NCI-H146 treated with DMSO at 0.1 percent for 48 hours (cell line): ENCODE results near the gene FOXJ1.
A peak's percentile ranks its signal among the peaks of the same experiment; 100 is the strongest.
"Not testable (repeated sequence)": the region's sequence is repeated elsewhere in the genome, so short reads cannot be mapped to it uniquely, and the experiment has no call there.

ENCODE experiments used
- DNase-seq: peaks from one replicate; lab custom pipeline; 2025; ENCODE audit not compliant: unreplicated experiment; lab: John Stamatoyannopoulos, UW

FOXJ1 gene

GRCh38 chr17:76141212-76142038, at the start of gene FOXJ1:
Gene FOXJ1 (minus strand): TSS chr17:76141245. CDS start chr17:76140395, 850 bp downstream.
- peak; percentile 90 for DNase-seq

- DNase-seq, result no peak
Measured at GRCh38 chr17:76189741-76190140, 48.7 kb upstream of the FOXJ1 start.

- DNase-seq, result no peak
Measured at GRCh38 chr17:76189247-76189646, 48.2 kb upstream of the FOXJ1 start.

GRCh38 chr17:76188213-76189016, 47.4 kb upstream of the FOXJ1 start:
- DNase-seq, result no peak

- DNase-seq, result not testable (repeated sequence)
Measured at GRCh38 chr17:76186774-76187173, 45.7 kb upstream of the FOXJ1 start.

- DNase-seq, result no peak
Measured at GRCh38 chr17:76184290-76184689, 43.2 kb upstream of the FOXJ1 start.

- peak; percentile 58 for DNase-seq
Measured at GRCh38 chr17:76182016-76182764, 41.1 kb upstream of the FOXJ1 start.

GRCh38 chr17:76179496-76180467, 38.7 kb upstream of the FOXJ1 start:
- no peak for DNase-seq

- no peak for DNase-seq
Measured at GRCh38 chr17:76178124-76178523, 37.1 kb upstream of the FOXJ1 start.

GRCh38 chr17:76176701-76177574, 35.9 kb upstream of the FOXJ1 start:
- no peak for DNase-seq

GRCh38 chr17:76174037-76174436, 33.0 kb upstream of the FOXJ1 start:
- no peak for DNase-seq

- no peak for DNase-seq
Measured at GRCh38 chr17:76173474-76173873, 32.4 kb upstream of the FOXJ1 start.

GRCh38 chr17:76171706-76172105, 30.7 kb upstream of the FOXJ1 start:
- no peak for DNase-seq

- DNase-seq, result no peak
Measured at GRCh38 chr17:76170114-76170513, 29.1 kb upstream of the FOXJ1 start.

- no peak for DNase-seq
Measured at GRCh38 chr17:76166906-76167305, 25.9 kb upstream of the FOXJ1 start.

- DNase-seq, result no peak
Measured at GRCh38 chr17:76166168-76166567, 25.1 kb upstream of the FOXJ1 start.

GRCh38 chr17:76164331-76164730, 23.3 kb upstream of the FOXJ1 start:
- DNase-seq, result no peak

- no peak for DNase-seq
Measured at GRCh38 chr17:76163919-76164318, 22.9 kb upstream of the FOXJ1 start.

- DNase-seq, result no peak
Measured at GRCh38 chr17:76161619-76162266, 20.7 kb upstream of the FOXJ1 start.
